Neuronal stem cell (in vitro differentiated cells): ENCODE results near the gene MX2.

ENCODE experiments used
- DNase-seq: peaks from one replicate; pipeline ENCODE4 v3.0.0-alpha.2; 2013; ENCODE audit warnings: low spot score
- H2AFZ ChIP-seq: one replicate; pipeline ENCODE4 v1.6.1; 2013; ENCODE audit warnings: mild to moderate bottlenecking, low read length, inconsistent platforms
- H2AK5ac ChIP-seq: 2 replicates; pipeline ENCODE4 v1.6.1; 2013; ENCODE audit warnings: low read depth, mild to moderate bottlenecking, inconsistent platforms, low read length, moderate library complexity, mixed read lengths
- H2BK120ac ChIP-seq: 2 replicates; pipeline ENCODE4 v1.6.1; 2013; ENCODE audit warnings: low read depth, mild to moderate bottlenecking, inconsistent platforms, low read length, moderate library complexity, mixed read lengths
- H2BK12ac ChIP-seq: one replicate; pipeline ENCODE4 v1.6.1; 2013; ENCODE audit warnings: low read length, inconsistent platforms
- H2BK15ac ChIP-seq: 2 replicates; pipeline ENCODE4 v1.6.1; 2013; ENCODE audit warnings: mild to moderate bottlenecking, low read length, inconsistent platforms, mixed read lengths
- H2BK5ac ChIP-seq: one replicate; pipeline ENCODE4 v1.6.1; 2013; ENCODE audit warnings: inconsistent platforms, mild to moderate bottlenecking, low read length, moderate library complexity
- H3K14ac ChIP-seq: one replicate; pipeline ENCODE4 v1.6.1; 2013; ENCODE audit warnings: low read length, inconsistent platforms
- H3K18ac ChIP-seq: 2 replicates; pipeline ENCODE4 v1.6.1; 2013; ENCODE audit warnings: low read length, inconsistent platforms
- H3K23ac ChIP-seq: 2 replicates; pipeline ENCODE4 v1.6.1; 2013; ENCODE audit warnings: low read depth, mild to moderate bottlenecking, mixed read lengths, low read length, inconsistent platforms; ENCODE audit not compliant: poor library complexity
- H3K27ac ChIP-seq: replicated peaks from 3 replicates; pipeline ENCODE4 v1.5.1; 2013; ENCODE audit warnings: low read length, inconsistent platforms
- H3K27me3 ChIP-seq, 3 experiments: 2 replicates each; pipeline ENCODE4 v1.6.1; 2013; ENCODE audit warnings: low read length in 3 of 3, mild to moderate bottlenecking in 2 of 3, inconsistent platforms in 1 of 3, low read depth in 1 of 3, mixed read lengths in 1 of 3, moderate library complexity in 1 of 3; ENCODE audit not compliant: control insufficient read depth in 3 of 3, insufficient read depth in 3 of 3
- H3K36me3 ChIP-seq, 2 donors: replicated peaks in 1 of 2; 2 replicates each; pipeline ENCODE4 v1.6.1; 2013; ENCODE audit warnings: low read length in 2 of 2; ENCODE audit not compliant: control insufficient read depth in 2 of 2, insufficient read depth in 2 of 2
- H3K4ac ChIP-seq: 2 replicates; pipeline ENCODE4 v1.6.1; 2013; ENCODE audit warnings: inconsistent platforms, mild to moderate bottlenecking, low read length, moderate library complexity
- H3K4me1 ChIP-seq, 2 donors: 1 replicate in 1 of 2; 2 replicates in 1 of 2; pipeline ENCODE4 v1.6.1; 2013; ENCODE audit warnings: low read length in 2 of 2, low read depth in 1 of 2; ENCODE audit not compliant: control insufficient read depth in 2 of 2, insufficient read depth in 1 of 2
- H3K4me2 ChIP-seq: one replicate; pipeline ENCODE4 v1.6.1; 2013; ENCODE audit warnings: mild to moderate bottlenecking, low read length, inconsistent platforms; ENCODE audit not compliant: insufficient read depth, poor library complexity, severe bottlenecking
- H3K4me3 ChIP-seq, 2 donors: 2 replicates each; pipeline ENCODE4 v1.5.1; 2013; ENCODE audit warnings: low read length in 2 of 2, mild to moderate bottlenecking in 2 of 2, inconsistent platforms in 1 of 2, moderate library complexity in 1 of 2
- H3K79me1 ChIP-seq: one replicate; pipeline ENCODE4 v1.6.1; 2013; ENCODE audit warnings: low read depth, mild to moderate bottlenecking, inconsistent platforms, low read length, moderate library complexity
- H3K9ac ChIP-seq: one replicate; pipeline ENCODE4 v1.6.1; 2013; ENCODE audit warnings: mild to moderate bottlenecking, low read depth, low read length, inconsistent platforms; ENCODE audit not compliant: poor library complexity
- H3K9me3 ChIP-seq, 2 donors: replicated peaks in 1 of 2; 2 replicates each; pipeline versions ENCODE3 to v1.6.1; 2013; ENCODE audit warnings: low read length in 2 of 2, mild to moderate bottlenecking in 2 of 2, inconsistent platforms in 1 of 2, low read depth in 1 of 2, mixed read lengths in 1 of 2, moderate library complexity in 1 of 2; ENCODE audit not compliant: control insufficient read depth in 2 of 2, insufficient read depth in 1 of 2
- H4K8ac ChIP-seq: one replicate; pipeline ENCODE4 v1.6.1; 2013; ENCODE audit warnings: low read depth, mild to moderate bottlenecking, inconsistent platforms, low read length, moderate library complexity
- H4K91ac ChIP-seq: one replicate; pipeline ENCODE4 v1.6.1; 2013; ENCODE audit warnings: low read length, low read depth, mild to moderate bottlenecking, inconsistent platforms; ENCODE audit not compliant: poor library complexity
- WGBS, 2 donors: extraction: QIAGEN DNeasy Blood & Tissue Kit; methylation state at CpG; one replicate each; pipeline ENCODE4 v1.1.7; 2013; ENCODE audit warnings: missing lambda C conversion rate in 2 of 2, mixed read lengths in 1 of 2; ENCODE audit not compliant: insufficient read length in 2 of 2, insufficient replicate concordance in 1 of 2; ENCODE audit errors: extremely low coverage in 2 of 2; 5-methylcytosine and 5-hydroxymethylcytosine counted together

The MX2 gene

DNA sequence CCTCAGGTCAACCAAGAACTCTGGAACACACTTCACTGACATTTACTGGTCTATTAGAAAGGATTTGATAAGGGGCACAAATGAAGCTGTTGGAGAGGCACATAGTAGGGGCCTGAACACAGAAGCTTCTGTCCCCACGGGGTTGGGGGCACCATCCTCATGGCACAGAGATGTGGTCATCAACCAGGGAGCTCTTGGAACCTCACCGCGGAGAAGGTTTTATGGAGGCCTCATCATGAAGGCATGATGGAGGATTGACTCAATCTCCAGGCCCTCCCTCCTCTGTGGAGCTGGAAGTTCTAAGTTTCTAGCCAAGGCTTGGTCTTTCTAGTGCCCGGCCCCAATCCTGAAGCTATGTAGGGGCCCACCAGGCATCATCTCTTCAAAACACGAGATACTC, 87.8 kb downstream of the MX2 start:
- Histone ChIP-seq H2AK5ac (no peak overlapping the region), H2AFZ (no peak overlapping the region), H3K23ac (no peak overlapping the region), H3K27ac (no peak overlapping the region), H3K79me1 (no peaks in the 10 kb centered on the region), H3K4me1 (no peaks in the 10 kb centered on the region), H2BK15ac (no peak overlapping the region), H3K18ac (no peak overlapping the region), H3K4ac (no peak overlapping the region), H3K9ac (no peak overlapping the region), H2BK120ac (no peak overlapping the region), H3K4me3 (no peak overlapping the region), H3K9me3 (no peaks in the 10 kb centered on the region), H3K36me3 (no peaks in the 10 kb centered on the region), H3K27me3 (no peaks in the 10 kb centered on the region), H4K91ac (no peak overlapping the region), H3K4me2 (no peak overlapping the region), H2BK5ac (no peak overlapping the region), H3K14ac (no peak overlapping the region), H4K8ac (no peak overlapping the region), H2BK12ac (no peak overlapping the region)
- DNase-seq = no peak
- WGBS, 2 donors = no CpG with 5 or more reads among the region's 5 CpGs

DNA sequence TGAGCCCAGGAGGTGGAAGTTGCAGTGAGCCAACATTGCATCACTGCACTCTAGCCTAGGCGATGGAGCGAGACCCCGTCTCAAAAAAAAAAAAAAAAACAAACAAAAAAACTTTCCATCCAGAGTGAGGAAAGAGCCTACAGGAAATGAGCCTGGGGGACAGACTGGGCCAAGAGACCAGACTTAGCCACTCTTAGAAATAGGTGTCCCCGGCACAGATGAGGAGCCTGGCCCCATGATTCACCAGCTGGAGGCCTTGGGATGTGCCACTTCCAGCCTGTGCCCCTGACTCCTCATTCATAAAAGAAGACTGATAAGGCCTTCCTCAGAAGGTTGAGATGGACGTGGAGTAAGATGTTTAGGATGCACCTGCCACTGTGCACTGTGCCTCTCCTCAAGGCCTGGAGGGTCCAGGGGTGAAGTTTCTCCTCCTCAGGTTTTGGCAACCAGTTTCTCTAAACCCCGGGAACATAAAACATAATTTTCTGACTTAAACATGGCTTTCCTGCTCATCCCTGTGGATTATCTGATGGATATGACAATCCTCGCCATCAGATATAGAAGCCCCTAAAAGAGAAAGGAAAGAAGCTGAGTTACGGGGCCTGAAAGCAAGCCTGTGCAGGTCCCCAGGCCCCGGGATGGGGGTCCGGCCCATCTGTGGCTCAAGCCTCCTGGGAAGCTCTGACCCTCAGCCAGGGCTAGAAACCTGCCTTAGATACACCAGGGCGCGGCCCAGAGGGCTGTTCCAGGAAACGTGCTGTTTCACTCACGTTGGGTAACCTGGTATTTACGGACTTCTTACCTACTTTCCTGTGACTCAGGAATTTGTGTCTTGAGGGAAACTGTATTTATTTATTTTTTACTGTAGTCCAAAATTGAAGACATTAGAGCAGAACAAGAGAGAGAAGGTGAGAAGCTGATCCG, 90.2 kb downstream of the MX2 start:
- no peak overlapping the region for H2AK5ac ChIP-seq
- WGBS, 2 donors = no CpG with 5 or more reads among the region's 16 CpGs
- H3K4me3 ChIP-seq = no peak overlapping the region
- no peak overlapping the region for H2BK5ac ChIP-seq
- no peaks in the 10 kb centered on the region for H3K27me3 ChIP-seq
- no peak overlapping the region for H2BK12ac ChIP-seq
- no peak overlapping the region for H2BK120ac ChIP-seq
- no peak overlapping the region for H3K4ac ChIP-seq
- no peak overlapping the region for H3K14ac ChIP-seq
- H3K36me3 ChIP-seq = no peaks in the 10 kb centered on the region
- H2AFZ ChIP-seq = no peak overlapping the region
- no peaks in the 10 kb centered on the region for H3K79me1 ChIP-seq
- H3K9me3 ChIP-seq = no peaks in the 10 kb centered on the region
- peaks cover 0 to 2% of the 10 kb centered on the region in 2 donors for H3K4me1 ChIP-seq
- H3K4me2 ChIP-seq = no peak overlapping the region
- H4K91ac ChIP-seq = no peak overlapping the region
- DNase-seq = no peak
- no peak overlapping the region for H3K23ac ChIP-seq
- H4K8ac ChIP-seq = no peak overlapping the region
- no peak overlapping the region for H3K9ac ChIP-seq
- H2BK15ac ChIP-seq = no peak overlapping the region
- H3K27ac ChIP-seq = no peak overlapping the region
- no peak overlapping the region for H3K18ac ChIP-seq

DNA sequence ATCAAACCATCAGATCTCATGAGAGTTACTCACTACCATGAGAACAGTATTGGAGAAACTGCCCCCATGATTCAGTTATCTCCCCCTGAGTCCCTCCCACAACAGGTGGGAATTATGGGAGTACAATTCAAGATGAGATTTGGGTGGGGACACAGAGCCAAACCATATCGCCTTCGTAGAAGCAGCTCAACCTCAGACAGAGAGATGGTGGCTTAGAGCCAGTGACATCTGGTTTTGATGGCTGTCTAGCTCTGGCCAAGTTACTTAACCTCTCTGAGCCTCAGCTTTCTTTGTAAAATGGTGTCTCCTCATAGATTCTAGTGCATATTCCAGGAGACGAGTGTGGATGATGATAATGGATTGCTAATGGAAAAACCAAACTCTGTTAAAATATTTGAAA, 91.4 kb downstream of the MX2 start:
- no peak for DNase-seq
- Histone ChIP-seq H3K23ac (no peak overlapping the region), H3K4me3 (no peak overlapping the region), H2AFZ (no peak overlapping the region), H2BK12ac (no peak overlapping the region), H3K14ac (no peak overlapping the region), H3K79me1 (no peaks in the 10 kb centered on the region), H3K4me1 (peaks cover 0 to 2% of the 10 kb centered on the region in 2 donors), H3K27me3 (no peaks in the 10 kb centered on the region), H2AK5ac (no peak overlapping the region), H4K8ac (no peak overlapping the region), H3K9me3 (no peaks in the 10 kb centered on the region), H4K91ac (no peak overlapping the region), H3K9ac (no peak overlapping the region), H2BK5ac (no peak overlapping the region), H3K18ac (no peak overlapping the region), H2BK15ac (no peak overlapping the region), H3K27ac (no peak overlapping the region), H2BK120ac (no peak overlapping the region), H3K4me2 (no peak overlapping the region), H3K4ac (no peak overlapping the region), H3K36me3 (no peaks in the 10 kb centered on the region)
- no CpG with 5 or more reads among the region's 3 CpGs for WGBS, 2 donors

DNA sequence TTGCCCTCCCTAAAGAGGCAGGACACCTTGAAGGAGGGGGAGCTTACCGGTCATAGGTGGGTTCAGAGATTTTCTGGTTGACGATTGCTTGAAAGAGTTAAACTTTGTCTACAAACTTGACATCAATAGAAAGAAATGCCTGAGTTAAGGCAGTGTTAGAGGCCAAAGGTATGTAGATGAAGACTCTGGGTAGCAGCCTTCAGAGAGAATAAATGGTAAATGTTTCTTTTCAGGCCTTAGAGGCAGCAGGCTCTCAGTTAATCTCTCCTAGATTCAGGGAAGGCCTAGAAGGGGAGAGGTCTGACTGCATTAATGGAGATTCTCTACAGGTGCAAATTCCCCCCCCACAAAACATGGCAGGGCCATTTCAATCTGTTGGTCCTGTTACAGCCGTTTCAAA, 91.9 kb downstream of the MX2 start:
- Histone ChIP-seq H3K4me2 (no peak overlapping the region), H4K91ac (no peak overlapping the region), H4K8ac (no peak overlapping the region), H3K27ac (no peak overlapping the region), H3K4me1 (peaks cover 0 to 2% of the 10 kb centered on the region in 2 donors), H3K9ac (no peak overlapping the region), H2BK12ac (no peak overlapping the region), H3K79me1 (no peaks in the 10 kb centered on the region), H3K14ac (no peak overlapping the region), H2BK5ac (no peak overlapping the region), H2AK5ac (no peak overlapping the region), H3K36me3 (no peaks in the 10 kb centered on the region), H3K9me3 (no peaks in the 10 kb centered on the region), H2BK120ac (no peak overlapping the region), H3K18ac (no peak overlapping the region), H3K23ac (no peak overlapping the region), H2BK15ac (no peak overlapping the region), H3K4ac (no peak overlapping the region), H2AFZ (no peak overlapping the region), H3K27me3 (no peaks in the 10 kb centered on the region), H3K4me3 (no peak overlapping the region)
- WGBS, 2 donors = no CpG with 5 or more reads among the region's 3 CpGs
- DNase-seq = no peak
